ENCODE results near the gene KCND2.
"Not testable (repeated sequence)": the region's sequence is repeated elsewhere in the genome, so short reads cannot be mapped to it uniquely, and the experiment has no call there.

KCND2 gene

GRCh38 chr7:120502825-120503224 is 229.8 kb downstream of the KCND2 start:
- peak; percentile 30 for DNase-seq

GRCh38 chr7:120504386-120504785 is 231.4 kb downstream of the KCND2 start:
- peak; percentile 93 for DNase-seq

- no peak for DNase-seq
Measured at GRCh38 chr7:120505770-120506169, 232.8 kb downstream of the KCND2 start.

GRCh38 chr7:120512701-120513100 is 239.7 kb downstream of the KCND2 start:
- no peak for DNase-seq

- DNase-seq = no peak
Measured at GRCh38 chr7:120519224-120519623, 246.2 kb downstream of the KCND2 start.

- DNase-seq = peak; percentile 80
Measured at GRCh38 chr7:120521761-120522737, 249.1 kb downstream of the KCND2 start.

- no peak for DNase-seq
Measured at GRCh38 chr7:120523985-120524384, 251.0 kb downstream of the KCND2 start.

- no peak for DNase-seq
Measured at GRCh38 chr7:120526902-120527509, 254.0 kb downstream of the KCND2 start.

GRCh38 chr7:120529736-120530135 is 256.8 kb downstream of the KCND2 start:
- DNase-seq = no peak

GRCh38 chr7:120538335-120538734 is 265.4 kb downstream of the KCND2 start:
- no peak for DNase-seq

GRCh38 chr7:120539321-120539720 is 266.3 kb downstream of the KCND2 start:
- no peak for DNase-seq

GRCh38 chr7:120547605-120548004 is 274.6 kb downstream of the KCND2 start:
- no peak for DNase-seq

- DNase-seq = peak; percentile 81
Measured at GRCh38 chr7:120550494-120551048, 277.6 kb downstream of the KCND2 start.

- DNase-seq = peak; percentile 27
Measured at GRCh38 chr7:120553491-120553890, 280.5 kb downstream of the KCND2 start.

- DNase-seq = peak; percentile 86
Measured at GRCh38 chr7:120554960-120555571, 282.1 kb downstream of the KCND2 start.

GRCh38 chr7:120564145-120564544 is 291.2 kb downstream of the KCND2 start:
- no peak for DNase-seq

GRCh38 chr7:120567204-120567603 is 294.2 kb downstream of the KCND2 start:
- no peak for DNase-seq

GRCh38 chr7:120578657-120579056 is 305.7 kb downstream of the KCND2 start:
- DNase-seq = not testable (repeated sequence)

GRCh38 chr7:120582916-120583315 is 309.9 kb downstream of the KCND2 start:
- DNase-seq = no peak

- DNase-seq = peak; percentile 52
Measured at GRCh38 chr7:120583899-120584586, 311.1 kb downstream of the KCND2 start.

- no peak for DNase-seq
Measured at GRCh38 chr7:120586571-120586970, 313.6 kb downstream of the KCND2 start.

- no peak for DNase-seq
Measured at GRCh38 chr7:120587243-120587642, 314.3 kb downstream of the KCND2 start.

- DNase-seq = peak; percentile 16
Measured at GRCh38 chr7:120588416-120588815, 315.4 kb downstream of the KCND2 start.

Data from NCI-H69 (cell line).